Prostate gland (tissue), 2 donors: ENCODE measurements around the gene SIGLEC15.

Source experiments
- POLR2A ChIP-seq: fragments of 450-650 bp; IDR thresholded peaks from one replicate; pipeline ENCODE4 v1.6.1; 2016; ENCODE audit warnings: antibody characterized with exemption, mild to moderate bottlenecking
- POLR2AphosphoS5 ChIP-seq: sonication (generic); formaldehyde crosslinking; IDR thresholded peaks from one replicate; pipeline ENCODE4 v1.6.1; 2017; ENCODE audit warnings: antibody characterized with exemption
- TF ChIP-seq, protein P1 (sequence below), 4 experiments: fragments of 200-600 bp in 2 of 4; fragments of 450-650 bp in 2 of 4; sonication (generic) in 2 of 4; IDR thresholded peaks; 1 replicate in 3 of 4; 2 replicates in 1 of 4; pipeline ENCODE4 v1.5.1; 2016 to 2019; ENCODE audit warnings: antibody characterized with exemption in 4 of 4, mild to moderate bottlenecking in 2 of 4, moderate library complexity in 2 of 4

DNA sequence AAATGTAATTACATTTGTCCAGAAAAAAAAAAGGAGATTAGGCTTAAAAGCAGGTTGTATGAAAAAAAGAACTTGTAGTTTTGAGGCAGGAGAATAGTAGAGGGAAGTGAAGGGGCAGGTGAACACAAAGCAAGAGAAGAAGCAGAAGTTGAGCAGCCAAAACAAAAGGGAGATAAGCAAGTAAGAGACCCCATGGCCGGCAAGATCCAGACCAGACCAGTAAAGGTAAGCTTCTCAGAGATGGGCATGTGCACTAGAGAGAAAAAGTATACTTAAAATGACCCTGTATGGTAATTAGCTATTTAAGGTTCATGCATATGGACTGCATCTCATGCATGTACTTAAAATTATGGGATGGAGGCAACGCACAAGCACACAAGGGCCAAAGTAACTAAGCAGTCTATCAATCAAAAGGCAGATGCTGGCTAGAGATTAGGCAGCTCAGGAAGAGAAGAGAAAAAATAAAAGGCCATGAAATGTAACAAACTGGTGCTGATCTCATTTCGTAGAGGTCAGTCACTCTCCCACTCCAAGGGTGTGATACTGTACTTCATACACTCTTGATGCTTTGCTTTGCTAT lies 9.7 kb downstream of the SIGLEC15 start:
- TF ChIP-seq, protein P1, sequence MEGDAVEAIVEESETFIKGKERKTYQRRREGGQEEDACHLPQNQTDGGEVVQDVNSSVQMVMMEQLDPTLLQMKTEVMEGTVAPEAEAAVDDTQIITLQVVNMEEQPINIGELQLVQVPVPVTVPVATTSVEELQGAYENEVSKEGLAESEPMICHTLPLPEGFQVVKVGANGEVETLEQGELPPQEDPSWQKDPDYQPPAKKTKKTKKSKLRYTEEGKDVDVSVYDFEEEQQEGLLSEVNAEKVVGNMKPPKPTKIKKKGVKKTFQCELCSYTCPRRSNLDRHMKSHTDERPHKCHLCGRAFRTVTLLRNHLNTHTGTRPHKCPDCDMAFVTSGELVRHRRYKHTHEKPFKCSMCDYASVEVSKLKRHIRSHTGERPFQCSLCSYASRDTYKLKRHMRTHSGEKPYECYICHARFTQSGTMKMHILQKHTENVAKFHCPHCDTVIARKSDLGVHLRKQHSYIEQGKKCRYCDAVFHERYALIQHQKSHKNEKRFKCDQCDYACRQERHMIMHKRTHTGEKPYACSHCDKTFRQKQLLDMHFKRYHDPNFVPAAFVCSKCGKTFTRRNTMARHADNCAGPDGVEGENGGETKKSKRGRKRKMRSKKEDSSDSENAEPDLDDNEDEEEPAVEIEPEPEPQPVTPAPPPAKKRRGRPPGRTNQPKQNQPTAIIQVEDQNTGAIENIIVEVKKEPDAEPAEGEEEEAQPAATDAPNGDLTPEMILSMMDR (IDR thresholded peaks at IDR 0.05): no peak
- TF ChIP-seq POLR2A (no peak), POLR2AphosphoS5 (no peak)
